Ovary (tissue), 3 donors: ENCODE data around the gene FAM187B.

Experiments used
- CTCF ChIP-seq, 3 donors: fragments of 450-650 bp in 2 of 3; fragments of 200-600 bp in 1 of 3; IDR thresholded peaks; one replicate each; pipeline versions ENCODE4 v1.5.1 to v1.8.0; 2016 to 2022; ENCODE audit warnings: antibody characterized with exemption in 3 of 3, mild to moderate bottlenecking in 1 of 3
- POLR2A ChIP-seq: fragments of 450-650 bp; IDR thresholded peaks from one replicate; pipeline ENCODE4 v1.6.1; 2017; ENCODE audit warnings: antibody characterized with exemption, mild to moderate bottlenecking, moderate library complexity
- donor health status: DM: no; HTN: no; CAD: no.

GRCh38 chr19:35178701-35179100 lies 49.8 kb downstream of the FAM187B start:
- TF ChIP-seq CTCF (IDR thresholded peaks at IDR 0.05) = no peak
- TF ChIP-seq POLR2A = no peak
